Measurements from ENCODE around the gene TSNAX. TPM values are rescaled to one million over a fixed set of nuclear protein-coding genes. Genes with fewer than 3 reads are reported as not detected.

The TSNAX gene
- total and polyA plus RNA-seq, 2 of the 4 experiments (the other 2 are of a cell fraction) = 19.6 to 60.6 TPM

GRCh38 chr1:231517076-231517475 lies 11.4 kb upstream of the TSNAX start:
- Histone ChIP-seq H3K36me3 (ENCODE audit: control insufficient read depth, insufficient read depth, low read length) (no peaks in the 10 kb centered on the region), H3K14ac (replicated peaks; ENCODE audit: low read depth, low read length) (no peak overlapping the region), H3K4me1 (ENCODE audit: control insufficient read depth, insufficient read depth, low read length) (no peaks in the 10 kb centered on the region), H2BK15ac (ENCODE audit: low read depth, low read length) (no peak overlapping the region), H3K9me3 (ENCODE audit: control insufficient read depth, insufficient read depth, low read length) (no peaks in the 10 kb centered on the region), H4K8ac (ENCODE audit: low read depth in 2 of 2, low read length in 2 of 2) (no peak overlapping the region), H2BK5ac (ENCODE audit: low read depth, low read length, poor library complexity, severe bottlenecking) (no peak overlapping the region), H3K4me3 (ENCODE audit: insufficient read depth, low read depth, low read length) (no peak overlapping the region), H3K23ac (ENCODE audit: low read depth, low read length) (no peak overlapping the region), H4K5ac (ENCODE audit: low read depth, low read length) (no peak overlapping the region), H3K4ac (ENCODE audit: low read depth, low read length) (no peak overlapping the region), H2AK9ac (replicated peaks; ENCODE audit: low read depth, low read length, poor library complexity) (no peak overlapping the region), H2BK120ac (ENCODE audit: low read depth, low read length) (no peak overlapping the region), H3K4me2 (ENCODE audit: low read depth, low read length) (no peak overlapping the region), H3K27ac (ENCODE audit: insufficient read depth, low read length) (no peak overlapping the region), H3K9ac (ENCODE audit: low read depth, low read length) (no peak overlapping the region), H2AFZ (replicated peaks; ENCODE audit: low read length, poor library complexity) (no peak overlapping the region), H3K27me3 (ENCODE audit: control insufficient read depth, insufficient read depth, low read length) (no peaks in the 10 kb centered on the region), H2BK20ac (ENCODE audit: low read depth, low read length) (no peak overlapping the region), H3K18ac (ENCODE audit: low read depth, low read length) (no peak overlapping the region), H3K56ac (ENCODE audit: extremely low read depth, insufficient read depth, low read length) (no peak overlapping the region), H2AK5ac (ENCODE audit: low read depth, low read length) (no peak overlapping the region), H4K91ac (ENCODE audit: insufficient read depth, low read depth, low read length) (no peak overlapping the region), H4K20me1 (ENCODE audit: insufficient read depth, low read length) (no peaks in the 10 kb centered on the region), H3K9me1 (ENCODE audit: insufficient read depth, low read length) (no peaks in the 10 kb centered on the region), H3K79me1 (ENCODE audit: low read depth in 1 of 2, low read length in 2 of 2) (no peaks in the 10 kb centered on the region)
- intact Hi-C loops (cut with micrococcal nuclease) (no loop called here), in situ Hi-C loops (cut with MboI; ENCODE audit: low sequenced_read_pairs) (no loop called here), dilution Hi-C loops (cut with HindIII; ENCODE audit: low sequenced_read_pairs, unreplicated experiment) (no loop called here)
- DNase-seq (no peak), ATAC-seq (ENCODE audit: low read depth) (no peak)
- WGBS, 2 experiments (ENCODE audit: extremely low coverage in 2 of 2, insufficient read length in 1 of 2) = no CpG with 5 or more reads among the region's 3 CpGs
- POLR2A ChIA-PET (ENCODE audit: unreplicated experiment) = no interaction called here
- BruUV-seq (replicated peaks) = no TSS peak
- TF ChIP-seq POLR2A (IDR thresholded peaks at IDR 0.05; ENCODE audit: low read depth, low read length) = no peak
- TF ChIP-seq RAD21 (IDR thresholded peaks at IDR 0.05; ENCODE audit: low read length) = no peak
- TF ChIP-seq SMC3 (IDR thresholded peaks at IDR 0.05; ENCODE audit: low read depth, low read length) = no peak
- no peak for TF ChIP-seq RFX5 (IDR thresholded peaks at IDR 0.05; ENCODE audit: low read depth, low read length)
- TF ChIP-seq, protein P1, sequence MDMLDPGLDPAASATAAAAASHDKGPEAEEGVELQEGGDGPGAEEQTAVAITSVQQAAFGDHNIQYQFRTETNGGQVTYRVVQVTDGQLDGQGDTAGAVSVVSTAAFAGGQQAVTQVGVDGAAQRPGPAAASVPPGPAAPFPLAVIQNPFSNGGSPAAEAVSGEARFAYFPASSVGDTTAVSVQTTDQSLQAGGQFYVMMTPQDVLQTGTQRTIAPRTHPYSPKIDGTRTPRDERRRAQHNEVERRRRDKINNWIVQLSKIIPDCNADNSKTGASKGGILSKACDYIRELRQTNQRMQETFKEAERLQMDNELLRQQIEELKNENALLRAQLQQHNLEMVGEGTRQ (IDR thresholded peaks at IDR 0.05; ENCODE audit: low read depth, low read length) = no peak
- TF ChIP-seq CHD1 (IDR thresholded peaks at IDR 0.05; ENCODE audit: low read depth, low read length) = no peak
- TF ChIP-seq MXI1 (IDR thresholded peaks at IDR 0.05; ENCODE audit: borderline replicate concordance, low read depth, low read length) = no peak
- TF ChIP-seq CEBPB (IDR thresholded peaks at IDR 0.05; ENCODE audit: low read depth, low read length) = no peak
- TF ChIP-seq, protein P2, sequence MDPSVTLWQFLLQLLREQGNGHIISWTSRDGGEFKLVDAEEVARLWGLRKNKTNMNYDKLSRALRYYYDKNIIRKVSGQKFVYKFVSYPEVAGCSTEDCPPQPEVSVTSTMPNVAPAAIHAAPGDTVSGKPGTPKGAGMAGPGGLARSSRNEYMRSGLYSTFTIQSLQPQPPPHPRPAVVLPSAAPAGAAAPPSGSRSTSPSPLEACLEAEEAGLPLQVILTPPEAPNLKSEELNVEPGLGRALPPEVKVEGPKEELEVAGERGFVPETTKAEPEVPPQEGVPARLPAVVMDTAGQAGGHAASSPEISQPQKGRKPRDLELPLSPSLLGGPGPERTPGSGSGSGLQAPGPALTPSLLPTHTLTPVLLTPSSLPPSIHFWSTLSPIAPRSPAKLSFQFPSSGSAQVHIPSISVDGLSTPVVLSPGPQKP (IDR thresholded peaks at IDR 0.05; ENCODE audit: borderline replicate concordance, low read depth, low read length) = no peak
- no peak for TF ChIP-seq MAFK (IDR thresholded peaks at IDR 0.05; ENCODE audit: low read depth, low read length)
- TF ChIP-seq NFE2L2 (IDR thresholded peaks at IDR 0.05; ENCODE audit: low read depth, low read length) = no peak
- no peak for TF ChIP-seq CTCF (conservative IDR thresholded peaks at IDR 0.05; ENCODE audit: low read depth, low read length)
- TF ChIP-seq FOS (IDR thresholded peaks at IDR 0.05; ENCODE audit: low read depth, low read length) = no peak
- TF ChIP-seq MAZ (IDR thresholded peaks at IDR 0.05; ENCODE audit: borderline replicate concordance, low read depth, low read length) = no peak
- CTCF ChIA-PET = no interaction called here

Measured in IMR-90 (cell line).